HG03025 (cell line): ENCODE results near the gene PPP1R27.
A peak's percentile ranks its signal among the peaks of the same experiment; 100 is the strongest.
"Not testable (repeated sequence)": the region's sequence is repeated elsewhere in the genome, so short reads cannot be mapped to it uniquely, and the experiment has no call there.

ENCODE experiments used
- ATAC-seq: cut with Tn5 transposase; IDR thresholded peaks from one replicate; pipeline ENCODE4 v1.9.1; 2021; ENCODE audit warnings: mild to moderate bottlenecking, moderate library complexity; ENCODE audit not compliant: unreplicated experiment, low FRiP score

PPP1R27 gene

GRCh38 chr17:81842725-81843504, 8.1 kb upstream of the PPP1R27 start:
- no peak for ATAC-seq

DNA sequence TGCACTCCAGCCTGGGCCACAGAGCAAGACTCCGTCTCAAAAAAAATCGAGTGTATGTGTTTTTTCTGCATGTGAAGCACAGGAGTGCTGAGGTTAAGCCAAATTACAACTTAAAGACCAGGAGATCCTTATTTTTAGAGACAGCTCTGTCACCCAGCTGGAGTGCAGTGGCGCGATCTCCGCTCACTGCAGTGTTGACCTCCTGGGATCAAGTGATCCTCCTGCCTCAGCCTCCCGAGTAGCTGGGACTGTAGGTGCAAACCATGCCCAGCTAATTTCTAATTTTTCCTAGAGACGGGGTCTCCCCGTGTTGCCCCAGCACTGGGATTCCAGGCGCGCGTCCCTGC, 7.5 kb upstream of the PPP1R27 start:
- ATAC-seq = no peak

DNA sequence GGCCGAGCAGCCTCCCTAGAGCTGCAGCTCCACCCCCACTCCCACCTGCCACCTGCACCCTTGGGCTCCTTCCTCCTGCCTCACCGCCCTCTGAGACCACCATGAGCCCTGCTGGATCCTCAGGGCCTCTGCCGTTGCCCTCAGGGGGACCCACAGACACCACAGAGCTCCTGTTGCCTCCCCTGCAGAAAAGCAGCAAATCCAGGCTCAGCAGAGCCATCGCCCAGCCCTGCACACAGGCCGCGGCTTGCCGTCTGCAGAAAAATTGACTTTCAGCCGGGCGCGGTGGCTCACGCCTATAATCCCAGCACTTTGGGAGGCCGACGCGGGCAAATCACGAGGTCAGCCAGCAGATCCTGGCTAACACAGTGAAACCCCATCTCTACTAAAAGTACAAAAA, 7.0 kb upstream of the PPP1R27 start:
- no peak for ATAC-seq

DNA sequence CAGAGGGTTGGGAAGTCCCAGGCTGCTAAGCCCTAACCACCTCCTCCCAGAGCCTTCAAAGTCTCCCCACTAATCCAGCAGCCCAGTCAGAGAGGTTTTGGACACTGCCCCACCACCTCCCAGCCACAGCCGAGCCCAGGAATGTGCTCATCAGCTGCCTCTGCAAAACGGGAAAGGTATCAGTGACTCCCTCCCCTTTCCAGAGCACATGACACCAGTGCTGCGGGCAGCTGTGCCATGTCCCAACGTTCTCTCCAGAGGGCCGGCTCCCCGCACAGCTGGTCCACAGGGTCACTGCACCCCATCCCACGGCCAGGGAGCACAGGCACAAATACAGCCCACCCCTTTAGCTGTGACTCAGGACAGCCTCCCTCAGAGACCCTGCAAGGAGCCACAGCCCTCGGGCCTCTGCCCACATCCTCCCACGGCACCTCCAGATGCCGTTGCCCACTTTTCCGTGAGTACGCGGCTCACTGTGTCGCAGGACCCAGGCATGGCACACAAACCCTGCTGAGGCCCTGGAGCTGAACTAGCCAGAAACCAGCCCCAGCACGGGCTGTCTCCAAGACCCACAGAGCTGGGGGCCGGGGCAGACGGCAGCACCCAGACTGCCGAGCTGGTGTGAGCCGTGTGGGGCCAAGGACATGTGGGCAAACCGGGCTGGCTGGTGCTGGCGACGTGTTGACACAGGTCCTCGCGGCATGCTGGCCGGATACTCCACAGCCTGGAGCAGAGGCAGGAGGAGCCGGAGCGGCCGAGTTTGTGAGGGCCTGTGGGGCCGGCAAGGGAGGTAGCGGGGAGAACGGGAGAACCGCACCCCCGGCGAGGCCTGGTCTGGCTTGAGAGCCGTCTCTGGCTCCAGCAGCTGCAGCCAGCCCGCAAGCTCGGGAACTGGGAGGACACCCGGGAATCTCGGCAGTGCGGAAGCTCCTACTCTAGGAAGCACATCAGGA, 6.3 kb upstream of the PPP1R27 start:
- ATAC-seq = no peak

- ATAC-seq = not testable (repeated sequence)
These were observed 5.2 kb upstream of the PPP1R27 start for GRCh38 chr17:81840059-81840458.

DNA sequence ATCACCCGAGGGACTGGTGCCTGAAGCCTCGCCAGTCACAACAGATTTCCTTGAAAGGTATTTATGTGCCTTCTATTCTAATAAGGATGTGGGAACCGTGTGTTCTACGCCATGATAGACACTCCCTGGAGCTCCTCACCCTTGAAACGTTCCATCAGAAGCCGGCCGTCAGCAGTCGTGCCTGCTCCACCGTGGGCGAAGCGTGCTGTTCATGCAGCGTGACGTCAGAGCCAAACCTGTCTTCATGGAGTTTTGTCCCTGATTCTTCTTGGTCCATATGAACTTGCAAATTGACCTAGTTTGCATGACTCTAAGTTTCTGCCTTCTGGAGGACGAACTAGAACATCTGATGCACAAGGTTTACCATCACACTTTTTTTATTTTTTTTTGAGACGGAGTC, 4.5 kb upstream of the PPP1R27 start:
- ATAC-seq = no peak

DNA sequence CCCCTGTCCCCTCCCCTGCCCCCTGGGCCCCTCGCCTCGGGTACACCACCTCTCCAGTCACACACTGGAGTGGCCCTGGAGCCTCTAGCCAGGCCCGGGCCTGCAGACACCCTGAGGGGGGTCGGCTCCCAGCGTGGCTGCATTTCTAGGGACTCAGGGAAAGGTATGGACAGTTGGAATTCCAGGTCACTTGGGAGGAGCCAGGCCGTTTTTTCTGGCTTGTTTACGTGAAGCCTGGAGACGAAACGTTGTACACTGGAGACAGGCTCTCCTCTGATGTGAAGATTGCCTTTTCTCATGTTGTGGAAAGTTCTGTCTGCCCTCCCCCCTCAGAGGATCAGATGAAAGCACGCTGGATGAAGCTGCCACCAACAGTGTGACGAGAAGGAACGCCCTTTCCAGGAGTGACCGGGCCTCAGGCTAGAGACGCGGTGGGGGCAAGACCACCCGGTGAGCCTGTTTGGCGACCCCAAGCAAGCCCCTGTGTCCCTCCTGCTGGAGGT, 4.0 kb upstream of the PPP1R27 start:
- ATAC-seq = no peak

- no peak for ATAC-seq
These were observed 2.8 kb upstream of the PPP1R27 start for GRCh38 chr17:81837641-81838040.

DNA sequence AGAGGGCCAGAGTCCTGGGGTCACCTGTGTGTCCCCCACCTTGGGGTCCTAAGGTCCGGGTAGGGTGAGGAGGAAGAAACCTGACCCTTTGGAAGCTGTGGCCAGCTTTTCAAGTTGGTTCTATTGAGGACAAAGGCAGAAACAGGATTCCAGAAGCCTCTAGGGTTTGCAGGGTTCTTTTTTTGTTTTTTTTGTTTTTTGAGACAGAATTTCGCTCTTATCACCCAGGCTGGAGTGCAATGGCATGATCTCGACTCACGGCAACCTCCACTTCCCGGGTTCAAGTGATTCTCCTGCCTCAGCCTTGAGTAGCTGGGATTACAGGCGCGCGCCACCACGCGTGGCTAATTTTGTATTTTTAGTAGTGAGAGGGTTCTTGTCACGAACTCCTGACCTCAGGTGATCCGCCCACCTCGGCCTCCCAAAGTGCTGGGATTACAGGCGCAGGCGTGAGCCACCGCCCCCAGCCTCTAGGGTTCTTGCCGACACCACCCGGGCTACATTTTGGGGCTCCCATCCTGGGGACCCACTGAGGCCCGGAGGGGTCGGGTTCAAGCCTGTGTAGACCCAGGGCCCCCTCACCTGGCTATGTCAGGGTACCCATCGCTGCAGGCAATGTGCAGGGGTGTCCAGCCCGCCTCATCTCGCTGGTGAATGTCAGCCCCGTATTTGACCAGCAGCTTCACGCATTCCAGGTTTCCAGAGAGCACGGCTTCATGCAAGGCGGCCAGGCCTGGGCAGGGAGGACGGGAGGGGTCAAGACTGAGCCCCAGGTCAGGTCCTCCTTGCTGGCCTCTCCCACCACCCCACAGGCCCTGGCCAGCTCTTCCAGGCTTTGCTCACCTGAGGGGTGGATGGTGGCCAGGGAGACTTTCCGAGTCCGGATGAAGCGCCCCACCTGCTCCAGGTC, 674 bp downstream of the PPP1R27 start:
- ATAC-seq = no peak

DNA sequence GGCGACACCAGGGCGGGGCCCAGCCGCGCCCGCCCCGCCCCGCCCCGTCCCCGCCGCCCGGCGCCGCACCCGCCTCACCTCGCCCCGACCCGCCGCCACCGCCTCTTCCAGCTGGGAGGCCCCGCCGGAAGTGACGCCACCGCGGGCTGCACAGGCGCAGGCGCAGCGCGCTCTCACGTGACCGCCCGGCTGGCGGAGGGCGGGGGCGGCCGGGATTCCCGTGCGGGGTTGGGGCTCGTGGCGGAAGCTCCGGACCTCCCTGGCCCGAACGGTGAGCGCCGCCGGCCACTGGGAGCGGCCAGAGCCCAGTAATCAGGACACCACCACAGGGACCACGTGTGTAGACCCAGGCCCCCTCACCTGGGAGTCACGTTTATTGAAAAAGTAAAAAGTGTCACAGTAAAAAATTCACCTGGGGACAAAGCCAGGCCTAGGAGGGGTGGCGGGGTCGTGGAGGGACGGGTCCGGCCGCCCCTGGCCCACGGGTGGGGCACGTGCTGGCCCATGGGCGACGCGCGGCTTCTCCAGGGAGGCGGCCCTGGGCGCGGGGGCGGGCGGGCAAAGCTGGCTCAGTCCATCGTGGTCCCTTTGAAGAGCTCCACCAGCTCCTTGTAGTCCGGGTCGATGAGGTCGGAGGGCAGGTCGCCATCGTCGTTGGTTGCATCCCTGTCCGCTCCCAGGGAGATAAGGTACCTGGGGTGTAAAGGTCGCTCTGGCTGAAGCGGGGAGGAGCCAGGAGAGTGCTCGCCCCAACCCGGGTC, 1.5 kb downstream of the PPP1R27 start, which contains the start of gene MCRIP1:
Gene MCRIP1 (minus strand): TSS at position 132 of the 761 bp plus-strand sequence. CDS start 8,785 bp downstream, outside the sequence.
- peak; percentile 58 for ATAC-seq

GRCh38 chr17:81832608-81833159, 2.2 kb downstream of the PPP1R27 start:
- ATAC-seq = no peak

DNA sequence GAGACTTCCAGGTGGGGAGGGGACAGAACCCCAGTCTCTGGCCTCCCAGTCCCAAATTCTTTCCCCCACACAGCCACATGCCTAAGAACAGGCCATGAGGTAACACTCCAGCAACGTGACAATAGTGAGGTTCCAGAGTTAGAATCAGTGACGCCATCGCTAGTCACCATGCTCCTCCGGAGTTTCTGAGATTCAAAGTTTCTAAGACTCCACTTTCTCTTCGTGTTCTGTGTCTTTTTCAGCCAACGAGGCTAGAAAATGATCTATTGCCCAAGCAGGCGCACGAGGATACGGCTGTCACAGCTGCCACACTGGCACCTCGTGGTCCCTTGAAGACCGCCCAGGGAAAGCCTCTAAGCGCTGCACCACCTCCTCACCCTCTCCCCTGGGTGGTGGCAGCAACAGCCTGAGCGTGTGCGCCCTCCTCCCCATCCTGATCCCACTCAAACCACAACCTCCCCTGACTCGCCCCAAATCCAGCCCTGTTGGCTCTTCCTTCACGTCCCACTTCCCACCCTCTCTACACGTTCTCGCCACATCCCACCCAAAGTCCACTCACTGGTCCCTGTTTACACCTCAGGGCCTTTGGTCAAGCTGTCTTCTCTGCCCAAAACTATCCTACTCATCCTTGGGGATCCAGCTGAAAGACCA, 2.8 kb downstream of the PPP1R27 start:
- no peak for ATAC-seq

- ATAC-seq = no peak
These were observed 3.3 kb downstream of the PPP1R27 start for GRCh38 chr17:81831563-81831956.

GRCh38 chr17:81829858-81830257, 5.0 kb downstream of the PPP1R27 start:
- ATAC-seq = no peak

- no peak for ATAC-seq
These were observed 6.2 kb downstream of the PPP1R27 start for GRCh38 chr17:81828656-81829055.

DNA sequence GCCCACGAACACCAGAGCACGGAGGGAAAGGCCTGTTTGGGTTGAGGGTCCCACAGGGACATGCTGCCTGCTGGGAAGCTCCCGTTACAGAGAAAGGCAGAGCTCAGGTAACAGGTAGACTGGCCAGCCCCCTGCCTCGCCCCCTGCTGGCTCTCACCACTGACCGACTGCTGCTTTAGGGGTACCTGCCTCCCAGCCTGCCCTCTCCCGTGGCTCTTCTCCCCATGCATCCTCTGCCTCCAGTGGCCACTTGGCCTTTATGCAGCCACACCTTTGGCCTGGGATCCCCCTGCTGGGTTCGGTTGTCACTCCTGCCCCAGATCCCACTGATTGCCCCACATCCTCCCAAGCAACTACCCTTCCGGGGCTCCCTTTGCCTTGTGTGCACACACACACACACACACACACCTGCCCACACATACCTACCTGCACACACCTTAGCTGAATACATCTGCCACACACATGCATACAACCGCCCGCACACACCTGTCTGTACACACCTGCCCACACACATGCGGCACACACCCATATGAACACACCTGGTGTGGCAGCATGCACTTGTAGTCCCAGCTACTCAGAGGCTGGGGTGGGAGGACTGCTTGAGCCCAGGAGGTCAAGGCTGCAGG, 8.9 kb downstream of the PPP1R27 start:
- no peak for ATAC-seq

DNA sequence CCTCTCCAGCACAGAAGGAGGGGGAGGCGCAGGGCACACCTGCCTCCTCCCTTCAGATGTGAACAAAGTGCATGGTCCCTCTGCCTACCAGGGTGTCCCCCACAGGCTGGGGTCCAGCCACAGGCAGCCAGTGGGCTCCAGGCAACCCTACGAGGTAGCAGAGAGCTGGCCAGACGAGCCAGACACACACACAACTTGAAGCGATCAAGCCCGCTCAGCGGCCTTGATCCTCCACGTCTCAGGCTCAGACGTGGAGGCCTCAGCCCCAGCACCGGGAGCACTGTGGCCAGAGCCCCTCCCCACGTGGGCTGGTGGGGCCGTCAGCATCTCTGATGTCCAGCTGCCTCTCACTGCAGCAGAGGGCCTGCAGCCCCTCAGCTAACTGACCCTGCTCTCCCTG, 10.3 kb downstream of the PPP1R27 start:
- ATAC-seq = no peak

DNA sequence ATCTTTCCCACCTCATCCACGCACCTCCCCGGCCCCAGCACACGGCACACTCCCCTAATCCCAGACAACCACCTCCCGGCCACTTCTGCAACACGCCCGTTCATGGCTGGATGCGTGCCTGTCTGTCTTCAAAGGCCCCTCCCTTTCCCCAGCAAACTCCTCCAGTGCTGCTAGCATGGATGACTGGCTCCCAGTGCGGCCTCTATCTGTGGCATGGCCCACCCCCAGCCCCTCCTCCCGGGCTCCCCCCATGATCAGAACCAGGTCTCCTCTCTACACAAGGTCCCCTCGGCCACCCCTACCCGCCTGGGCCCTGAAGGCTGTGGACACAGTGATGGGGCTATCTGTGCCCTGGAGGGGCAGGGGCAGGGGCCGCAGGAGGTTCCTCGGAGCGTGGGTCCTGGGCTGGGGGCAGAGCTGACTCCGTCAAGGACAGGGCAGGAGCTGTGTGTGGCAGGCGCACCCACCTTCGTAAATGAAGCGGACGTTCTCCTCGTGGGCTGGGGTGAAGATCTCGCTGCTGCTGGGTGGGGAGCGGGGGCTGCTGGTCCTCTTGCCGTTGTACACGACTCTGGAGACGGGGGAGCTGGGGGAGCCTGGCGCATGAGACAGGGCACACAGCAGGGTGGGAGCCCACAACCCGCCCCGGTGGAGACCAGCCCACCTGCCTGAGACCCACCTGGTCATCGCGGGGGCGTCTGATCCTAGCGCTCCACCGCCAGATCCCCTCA, 10.9 kb downstream of the PPP1R27 start:
- no peak for ATAC-seq
